H1 (cell line): ENCODE results near the gene KAT2A. TPM values are rescaled to one million over a fixed set of nuclear protein-coding genes. Genes with fewer than 3 reads are reported as not detected.

Experiments
- CTCF ChIA-PET: fragments of 300-600 bp; sonication (Branson Sonifier 250); formaldehyde crosslinking; loops from one replicate; lab custom pipeline; 2021; ENCODE audit not compliant: partially characterized antibody; lab: Charles Lee
- POLR2A ChIA-PET: fragments of 300-600 bp; sonication (Branson Sonifier 250); formaldehyde crosslinking; loops from one replicate; lab custom pipeline; 2021; ENCODE audit warnings: inconsistent platforms; ENCODE audit not compliant: partially characterized antibody; lab: Charles Lee
- DNase-seq, 2 experiments: peaks; one replicate each; pipeline versions ENCODE4 v3.0.0 to v3.0.0-alpha.2; 2010 to 2022; ENCODE audit warnings: low spot score in 2 of 2, low read depth in 1 of 2, mixed read lengths in 1 of 2
- FAIRE-seq: peaks from 2 replicates; lab custom pipeline; 2011; peaks lifted over from hg19 to GRCh38; lab: Jason Lieb, UNC
- H2AFZ ChIP-seq: 2 replicates; pipeline ENCODE4 v1.8.1; 2012; ENCODE audit warnings: low read length, inconsistent platforms
- H2AK5ac ChIP-seq: 2 replicates; pipeline ENCODE4 v1.6.1; 2013; ENCODE audit warnings: low read depth, low read length
- H2BK120ac ChIP-seq: replicated peaks from 2 replicates; pipeline ENCODE3; 2013; ENCODE audit warnings: low read depth, low read length, inconsistent platforms
- H2BK12ac ChIP-seq: 2 replicates; pipeline ENCODE4 v1.6.1; 2013; ENCODE audit warnings: low read depth, low read length
- H2BK15ac ChIP-seq: 2 replicates; pipeline ENCODE4 v1.6.1; 2013; ENCODE audit warnings: low read length
- H2BK20ac ChIP-seq: 2 replicates; pipeline ENCODE4 v1.6.1; 2013; ENCODE audit warnings: low read length
- H2BK5ac ChIP-seq: 2 replicates; pipeline ENCODE4 v1.6.1; 2013; ENCODE audit warnings: low read depth, low read length
- H3K14ac ChIP-seq: 2 replicates; pipeline ENCODE4 v1.6.1; 2013; ENCODE audit warnings: inconsistent platforms; ENCODE audit not compliant: insufficient read length
- H3K18ac ChIP-seq: 2 replicates; pipeline ENCODE4 v1.6.1; 2013; ENCODE audit warnings: low read length; ENCODE audit errors: extremely low read depth
- H3K23ac ChIP-seq: 2 replicates; pipeline ENCODE4 v1.6.1; 2013; ENCODE audit warnings: inconsistent platforms; ENCODE audit not compliant: insufficient read length
- H3K23me2 ChIP-seq: 2 replicates; pipeline ENCODE4 v1.6.1; 2013; ENCODE audit warnings: low read depth, low read length
- H3K27ac ChIP-seq: 2 replicates; pipeline ENCODE4 v1.6.1; 2011; ENCODE audit warnings: low read depth, low read length, inconsistent platforms
- H3K27me3 ChIP-seq, 4 experiments: replicated peaks in 1 of 4; 1 replicate in 1 of 4; 2 replicates in 3 of 4; pipeline versions ENCODE4 v1.6.1 to v1.8.1; 2011 to 2013; ENCODE audit warnings: low read length in 3 of 4, mild to moderate bottlenecking in 3 of 4, inconsistent platforms in 2 of 4, mixed read lengths in 2 of 4, moderate library complexity in 1 of 4; ENCODE audit not compliant: control insufficient read depth in 3 of 4, insufficient read depth in 3 of 4; ENCODE audit errors: extremely low read depth in 1 of 4
- H3K36me3 ChIP-seq, 4 experiments: 2 replicates each; pipeline versions ENCODE4 v1.6.1 to v1.8.1; 2011 to 2013; ENCODE audit warnings: mild to moderate bottlenecking in 4 of 4, low read length in 3 of 4, moderate library complexity in 2 of 4, control low read depth in 1 of 4, inconsistent platforms in 1 of 4; ENCODE audit not compliant: insufficient read depth in 4 of 4, control insufficient read depth in 2 of 4
- H3K4ac ChIP-seq: replicated peaks from 2 replicates; pipeline ENCODE3; 2013; ENCODE audit warnings: low read length, low read depth, mixed read lengths, inconsistent platforms; ENCODE audit not compliant: insufficient read length
- H3K4me1 ChIP-seq, 4 experiments: replicated peaks in 1 of 4; 1 replicate in 1 of 4; 2 replicates in 3 of 4; pipeline versions ENCODE4 v1.6.1 to v1.8.1; 2011 to 2013; ENCODE audit warnings: low read length in 3 of 4, inconsistent platforms in 2 of 4, mixed read lengths in 1 of 4; ENCODE audit not compliant: insufficient read depth in 4 of 4, control insufficient read depth in 3 of 4
- H3K4me2 ChIP-seq, 2 experiments: 2 replicates each; pipeline versions ENCODE4 v1.6.1 to v1.8.1; 2011 to 2013; ENCODE audit warnings: low read depth in 2 of 2, low read length in 2 of 2, control low read depth in 1 of 2, inconsistent platforms in 1 of 2, mild to moderate bottlenecking in 1 of 2; ENCODE audit not compliant: insufficient read depth in 1 of 2
- H3K4me3 ChIP-seq, 4 experiments: fragments of 200-600, 300-600 bp in 1 of 4; sonication (generic), shearing (Covaris generic), sonication (Bioruptor Twin) in 1 of 4; 2 replicates each; pipeline versions ENCODE4 v1.5.1 to v1.8.1; 2011 to 2016; ENCODE audit warnings: low read length in 4 of 4, low read depth in 3 of 4, control low read depth in 2 of 4, inconsistent platforms in 2 of 4, mild to moderate bottlenecking in 2 of 4, mixed read lengths in 1 of 4, moderate library complexity in 1 of 4; ENCODE audit not compliant: insufficient read depth in 2 of 4; ENCODE audit errors: extremely low read depth in 1 of 4
- H3K56ac ChIP-seq: replicated peaks from 2 replicates; pipeline ENCODE3; 2013; ENCODE audit warnings: low read depth, mild to moderate bottlenecking, mixed read lengths, low read length, inconsistent platforms; ENCODE audit not compliant: insufficient read length
- H3K79me1 ChIP-seq: 2 replicates; pipeline ENCODE4 v1.6.1; 2013; ENCODE audit warnings: low read depth, low read length, control low read depth
- H3K79me2 ChIP-seq, 2 experiments: 2 replicates each; pipeline versions ENCODE4 v1.6.1 to v1.8.1; 2012 to 2013; ENCODE audit warnings: low read length in 2 of 2, mild to moderate bottlenecking in 2 of 2, inconsistent platforms in 1 of 2; ENCODE audit not compliant: insufficient read depth in 2 of 2, control insufficient read depth in 1 of 2
- H3K9ac ChIP-seq, 4 experiments: replicated peaks in 1 of 4; 1 replicate in 1 of 4; 2 replicates in 3 of 4; pipeline versions ENCODE4 v1.6.1 to v1.8.1; 2011 to 2013; ENCODE audit warnings: low read depth in 3 of 4, low read length in 3 of 4, control low read depth in 2 of 4, mild to moderate bottlenecking in 2 of 4, moderate library complexity in 2 of 4, inconsistent platforms in 1 of 4; ENCODE audit errors: extremely low read depth in 1 of 4
- H3K9me3 ChIP-seq, 2 experiments: 2 replicates each; pipeline versions ENCODE4 v1.6.1 to v1.8.1; 2012 to 2013; ENCODE audit warnings: mild to moderate bottlenecking in 2 of 2, moderate library complexity in 2 of 2, control low read depth in 1 of 2, inconsistent platforms in 1 of 2, low read depth in 1 of 2, low read length in 1 of 2, mixed read lengths in 1 of 2; ENCODE audit not compliant: insufficient read depth in 2 of 2
- H4K20me1 ChIP-seq, 2 experiments: replicated peaks in 1 of 2; 2 replicates each; pipeline versions ENCODE3 to v1.8.1; 2011 to 2013; ENCODE audit warnings: inconsistent platforms in 2 of 2, low read length in 2 of 2, mild to moderate bottlenecking in 1 of 2; ENCODE audit not compliant: insufficient read depth in 2 of 2, control insufficient read depth in 1 of 2
- H4K5ac ChIP-seq: 2 replicates; pipeline ENCODE4 v1.6.1; 2013; ENCODE audit warnings: low read length, low read depth, mixed read lengths, inconsistent platforms; ENCODE audit not compliant: insufficient read length
- H4K8ac ChIP-seq: 2 replicates; pipeline ENCODE4 v1.8.0; 2013; ENCODE audit warnings: mild to moderate bottlenecking, moderate library complexity, low read length, inconsistent platforms; ENCODE audit not compliant: insufficient read depth; ENCODE audit errors: extremely low read depth
- H4K91ac ChIP-seq: replicated peaks from 2 replicates; pipeline ENCODE3; 2013; ENCODE audit warnings: low read length, mixed read lengths, inconsistent platforms; ENCODE audit not compliant: insufficient read length
- CBX5 ChIP-seq: fragments of 300-800, 300-1000 bp; sonication (generic); IDR thresholded peaks from 2 replicates; pipeline ENCODE4 v1.7.1; 2016; ENCODE audit warnings: antibody characterized with exemption, low read length, low read depth
- CTBP2 ChIP-seq: IDR thresholded peaks from 2 replicates; pipeline ENCODE4 v1.7.0; 2011; ENCODE audit warnings: borderline replicate concordance, mild to moderate bottlenecking, moderate library complexity, mixed read lengths, low read length; ENCODE audit not compliant: insufficient read depth, insufficient read length
- E2F6 ChIP-seq: IDR thresholded peaks from 2 replicates; pipeline ENCODE4 v1.6.1; 2012; ENCODE audit warnings: inconsistent platforms
- EP300 ChIP-seq, 2 experiments: IDR thresholded peaks; 1 replicate in 1 of 2; 2 replicates in 1 of 2; pipeline ENCODE4 v1.6.1; 2011 to 2012; ENCODE audit warnings: low read depth in 2 of 2, low read length in 2 of 2, mild to moderate bottlenecking in 2 of 2, borderline replicate concordance in 1 of 2, inconsistent platforms in 1 of 2, moderate library complexity in 1 of 2
- FOSL1 ChIP-seq: IDR thresholded peaks from 2 replicates; pipeline ENCODE4 v1.6.1; 2011; ENCODE audit warnings: mild to moderate bottlenecking, low read depth, low read length, moderate library complexity; ENCODE audit not compliant: insufficient read depth
- HDAC2 ChIP-seq, 2 experiments: fragments of 300-600 bp in 1 of 2; sonication (generic) in 1 of 2; IDR thresholded peaks; 2 replicates each; pipeline ENCODE4 v1.6.1; 2011 to 2012; ENCODE audit warnings: low read depth in 2 of 2, low read length in 2 of 2, mild to moderate bottlenecking in 2 of 2, moderate library complexity in 2 of 2, borderline replicate concordance in 1 of 2, inconsistent platforms in 1 of 2
- HDAC6 ChIP-seq: IDR thresholded peaks from one replicate; pipeline ENCODE4 v1.7.1; 2012; ENCODE audit warnings: low read depth, mild to moderate bottlenecking, inconsistent platforms, low read length, moderate library complexity
- JUND ChIP-seq: IDR thresholded peaks from 2 replicates; pipeline ENCODE4 v1.6.1; 2011; ENCODE audit warnings: mild to moderate bottlenecking, improper control_type of control experiment, low read length
- RBBP5 ChIP-seq: IDR thresholded peaks from 2 replicates; pipeline ENCODE4 v1.7.1; 2012; ENCODE audit warnings: low read depth, mild to moderate bottlenecking, inconsistent platforms, low read length, moderate library complexity, borderline replicate concordance
- TEAD4 ChIP-seq: IDR thresholded peaks from 2 replicates; pipeline ENCODE4 v1.6.1; 2012; ENCODE audit warnings: low read depth, low read length, inconsistent platforms, mixed read lengths
- YY1 ChIP-seq: IDR thresholded peaks from 2 replicates; pipeline ENCODE4 v1.6.1; 2011; ENCODE audit warnings: low read depth, mild to moderate bottlenecking, low read length
- WGBS, 2 experiments: shearing (Covaris generic) in 1 of 2; methylation state at CpG; one replicate each; pipeline versions ENCODE4 v1.1.6 to v1.1.7; 2013 to 2015; ENCODE audit warnings: low lambda C conversion rate in 2 of 2, mixed read lengths in 2 of 2, inconsistent platforms in 1 of 2, low coverage in 1 of 2, missing lambda C conversion rate in 1 of 2; ENCODE audit not compliant: insufficient replicate concordance in 2 of 2, insufficient coverage in 1 of 2, insufficient read length in 1 of 2; ENCODE audit errors: extremely low coverage in 1 of 2, missing lambda C conversion rate in 1 of 2; 5-methylcytosine and 5-hydroxymethylcytosine counted together
- polyA plus RNA-seq, 7 experiments: library from polyadenylated mRNA; depleted of rRNA in 3 of 7; stranded (reverse) in 5 of 7; unstranded in 2 of 7; fragments of >200 nt in 5 of 7; fragments of 200-250 nt in 2 of 7; gene quantifications; 1 replicate in 5 of 7; 2 replicates in 1 of 7; 4 replicates in 1 of 7; pipeline versions ENCODE4 v1.2.1 to v1.2.3, GENCODE V29; 2011 to 2013; ENCODE audit warnings: missing spikeins in 2 of 7, mixed read lengths in 2 of 7
- total RNA-seq: library from RNA; stranded (reverse); fragmentation: NEBNext Ultra II Directional; extraction: Animal tissue kit (Norgen Biotek cat#: 25700); gene quantifications from 2 replicates; pipeline ENCODE4 v1.2.1, GENCODE V29; 2021

Gene KAT2A
- total and polyA plus RNA-seq, 2 of the 8 experiments (the other 6 are each of a cell fraction or from before 2014, with no cell fraction given) = 34.2 to 40.1 TPM

GRCh38 chr17:42071810-42072209 lies 49.4 kb downstream of the KAT2A start:
- Histone ChIP-seq H2AK5ac (no peak overlapping the region), H2BK120ac (no peak overlapping the region), H2BK20ac (no peak overlapping the region), H2BK5ac (no peak overlapping the region), H3K18ac (no peak overlapping the region; the same call in 1 of the 2 replicates), H3K56ac (no peak overlapping the region), H3K9me3 (no peaks in the 10 kb centered on the region), H4K8ac (peak overlapping the region; percentile 62; the same call in 1 of the 2 replicates), H2AFZ (no peak overlapping the region), H4K20me1 (no peaks in the 10 kb centered on the region), H3K27ac (no peak overlapping the region), H3K14ac (no peak overlapping the region), H3K23me2 (peaks cover 4% of the 10 kb centered on the region), H2BK15ac (no peak overlapping the region), H3K79me1 (no peaks in the 10 kb centered on the region), H3K36me3 (no peaks in the 10 kb centered on the region), H3K23ac (no peak overlapping the region), H3K9ac (no peak overlapping the region), H3K4me3 (peak overlapping the region; percentile 52 to 88 (median 57); a peak in 7 of 8 replicates), H3K27me3 (no peaks in the 10 kb centered on the region; a peak in 2 of 7 replicates), H3K4me1 (peaks cover 0 to 8% (median 4%) of the 10 kb centered on the region in 4 experiments; a peak in 4 of 7 replicates), H4K5ac (no peak overlapping the region), H3K79me2 (no peaks in the 10 kb centered on the region), H4K91ac (no peak overlapping the region), H2BK12ac (no peak overlapping the region), H3K4me2 (peak overlapping the region; percentile 67 to 83), H3K4ac (peak overlapping the region; percentile 23)
- WGBS, 2 experiments = 19% methylated on average over 3 of the region's 3 CpGs; no CpG with 5 or more reads in 1 of the 2 experiments
- POLR2A ChIA-PET = interaction anchor here (0.6 to 2.4 kb wide), 9 partner anchors 9 to 100 kb away, joined by 3 to 7 read pairs (median 3); partner anchors contain the start of genes DNAJC7, KAT2A and ZNF385C
- CTCF ChIA-PET = interaction anchor here (0.5 to 4.3 kb wide), 24 partner anchors 9 to 213 kb away, joined by 3 to 30 read pairs (median 5); partner anchors contain the start of genes C17orf113 and ZNF385C
- no peak for TF ChIP-seq HDAC6
- no peak for TF ChIP-seq CTBP2
- no peak for TF ChIP-seq E2F6
- no peak for TF ChIP-seq FOSL1
- no peak for TF ChIP-seq EP300 (IDR thresholded peaks at IDR 0.05; ENCODE audit: borderline replicate concordance in 1 of 2, low read depth in 2 of 2, low read length in 2 of 2)
- no peak for TF ChIP-seq YY1
- TF ChIP-seq JUND = no peak
- TF ChIP-seq RBBP5 = no peak
- no peak for TF ChIP-seq HDAC2 (IDR thresholded peaks at IDR 0.05; ENCODE audit: borderline replicate concordance in 1 of 2, low read depth in 2 of 2, low read length in 2 of 2)
- TF ChIP-seq TEAD4 = no peak
- no peak for TF ChIP-seq CBX5
- DNase-seq (no peak), FAIRE-seq (no peak)
